T follicular helper cell (primary cell): Measurements from ENCODE around the gene PTPN2.
"Not testable (repeated sequence)": the region's sequence is repeated elsewhere in the genome, so short reads cannot be mapped to it uniquely, and the experiment has no call there.

ENCODE experiments used
- DNase-seq: peaks from one replicate; pipeline ENCODE4 v3.0.0-alpha.2; 2020; ENCODE audit warnings: low read depth

Gene PTPN2

GRCh38 chr18:12772111-12772510 lies 111.9 kb downstream of the PTPN2 start:
- no peak for DNase-seq

GRCh38 chr18:12770469-12771219 lies 113.4 kb downstream of the PTPN2 start:
- no peak for DNase-seq

GRCh38 chr18:12769644-12770440 lies 114.2 kb downstream of the PTPN2 start:
- no peak for DNase-seq

- no peak for DNase-seq
Measured at GRCh38 chr18:12769136-12769535, 114.9 kb downstream of the PTPN2 start.

- DNase-seq: no peak
Measured at GRCh38 chr18:12768625-12769024, 115.4 kb downstream of the PTPN2 start.

GRCh38 chr18:12767580-12768155 lies 116.4 kb downstream of the PTPN2 start:
- no peak for DNase-seq

GRCh38 chr18:12766986-12767433 lies 117.0 kb downstream of the PTPN2 start:
- DNase-seq: no peak

GRCh38 chr18:12765586-12765985 lies 118.5 kb downstream of the PTPN2 start:
- no peak for DNase-seq

- no peak for DNase-seq
Measured at GRCh38 chr18:12765126-12765525, 118.9 kb downstream of the PTPN2 start.

GRCh38 chr18:12758566-12758965 lies 125.5 kb downstream of the PTPN2 start:
- not testable (repeated sequence) for DNase-seq

GRCh38 chr18:12756619-12757239 lies 127.3 kb downstream of the PTPN2 start:
- DNase-seq: not testable (repeated sequence)

GRCh38 chr18:12755606-12756005 lies 128.4 kb downstream of the PTPN2 start:
- DNase-seq: not testable (repeated sequence)

GRCh38 chr18:12754511-12754910 lies 129.5 kb downstream of the PTPN2 start:
- no peak for DNase-seq

GRCh38 chr18:12751891-12752290 lies 132.1 kb downstream of the PTPN2 start:
- DNase-seq: no peak

GRCh38 chr18:12751503-12751884 lies 132.5 kb downstream of the PTPN2 start:
- DNase-seq: no peak

GRCh38 chr18:12750715-12751502 lies 133.1 kb downstream of the PTPN2 start:
- no peak for DNase-seq

- no peak for DNase-seq
Measured at GRCh38 chr18:12750076-12750714, 133.8 kb downstream of the PTPN2 start.

- no peak for DNase-seq
Measured at GRCh38 chr18:12749121-12749520, 134.9 kb downstream of the PTPN2 start.

- no peak for DNase-seq
Measured at GRCh38 chr18:12748671-12749070, 135.4 kb downstream of the PTPN2 start.

GRCh38 chr18:12747530-12748315 lies 136.3 kb downstream of the PTPN2 start:
- DNase-seq: no peak
